MM.1S (cell line): Measurements from ENCODE around the gene TSHZ2.

Experiments
- DNase-seq: peaks from one replicate; pipeline ENCODE4 v3.0.0-alpha.2; 2015
- H2AFZ ChIP-seq: fragments of 300-600 bp; sonication (generic); 2 replicates; pipeline ENCODE4 v1.6.0; 2016; ENCODE audit warnings: antibody characterized with exemption, low read length
- H3F3A ChIP-seq: fragments of 300-600 bp; sonication (generic); 2 replicates; pipeline ENCODE4 v1.6.1; 2016; ENCODE audit warnings: mild to moderate bottlenecking, antibody characterized with exemption, low read length, moderate library complexity, mixed read lengths; ENCODE audit not compliant: insufficient read depth
- H3K27ac ChIP-seq: fragments of 300-600 bp; sonication (generic); 2 replicates; pipeline ENCODE4 v1.5.1; 2016; ENCODE audit warnings: mild to moderate bottlenecking, low read length
- H3K27me3 ChIP-seq: fragments of 300-600 bp; sonication (generic); replicated peaks from 2 replicates; pipeline ENCODE4 v1.6.0; 2016; ENCODE audit warnings: low read length; ENCODE audit not compliant: insufficient read depth
- H3K36me3 ChIP-seq: fragments of 300-600 bp; sonication (generic); replicated peaks from 2 replicates; pipeline ENCODE4 v1.6.1; 2016; ENCODE audit warnings: mild to moderate bottlenecking, low read length, mixed read lengths; ENCODE audit not compliant: insufficient read depth
- H3K4me1 ChIP-seq: fragments of 300-600 bp; sonication (generic); 2 replicates; pipeline ENCODE4 v1.6.1; 2016; ENCODE audit warnings: low read length, mixed read lengths
- H3K4me2 ChIP-seq: fragments of 300-600 bp; sonication (generic); 2 replicates; pipeline ENCODE4 v1.6.0; 2016; ENCODE audit warnings: low read depth, low read length
- H3K4me3 ChIP-seq: fragments of 300-600 bp; sonication (generic); 2 replicates; pipeline ENCODE4 v1.5.1; 2016; ENCODE audit warnings: low read length, mixed read lengths
- H3K79me2 ChIP-seq: fragments of 300-600 bp; sonication (generic); 2 replicates; pipeline ENCODE4 v1.6.1; 2016; ENCODE audit warnings: mixed run types, low read length, mixed read lengths
- H3K9ac ChIP-seq: fragments of 300-600 bp; sonication (generic); 2 replicates; pipeline ENCODE4 v1.6.1; 2016; ENCODE audit warnings: low read length, mixed read lengths
- H3K9me2 ChIP-seq: fragments of 300-600 bp; sonication (generic); replicated peaks from 2 replicates; pipeline ENCODE4 v1.6.1; 2016; ENCODE audit warnings: mild to moderate bottlenecking, low read length, mixed read lengths; ENCODE audit not compliant: insufficient read depth
- H3K9me3 ChIP-seq: fragments of 300-600 bp; sonication (generic); replicated peaks from 2 replicates; pipeline ENCODE4 v1.6.1; 2016; ENCODE audit warnings: mild to moderate bottlenecking, low read length, mixed read lengths; ENCODE audit not compliant: insufficient read depth
- H4K20me1 ChIP-seq: fragments of 300-600 bp; sonication (generic); 2 replicates; pipeline ENCODE4 v1.6.1; 2016; ENCODE audit warnings: mild to moderate bottlenecking, low read length, moderate library complexity, mixed read lengths; ENCODE audit not compliant: insufficient read depth
- CTCF ChIP-seq: fragments of 300-600 bp; sonication (generic); IDR thresholded peaks from 2 replicates; pipeline ENCODE4 v1.5.1; 2016; ENCODE audit warnings: antibody characterized with exemption, low read length, mixed read lengths
- EZH2 ChIP-seq: fragments of 300-600 bp; sonication (generic); optimal IDR thresholded peaks from 2 replicates; pipeline ENCODE3; 2017; ENCODE audit warnings: low read depth, mild to moderate bottlenecking, antibody characterized with exemption, low read length, mixed read lengths
- EZH2phosphoT487 ChIP-seq: fragments of 300-600 bp; sonication (generic); IDR thresholded peaks from 2 replicates; pipeline ENCODE4 v1.6.1; 2018; ENCODE audit warnings: antibody characterized with exemption, low read length

The TSHZ2 gene

GRCh38 chr20:53406580-53406979 lies 434.4 kb downstream of the TSHZ2 start:
- H3K79me2 ChIP-seq = no peaks in the 10 kb centered on the region
- H3K9ac ChIP-seq = no peak overlapping the region
- no peaks in the 10 kb centered on the region for H3K36me3 ChIP-seq
- H3K27me3 ChIP-seq = no peaks in the 10 kb centered on the region
- no peak for DNase-seq
- no peaks in the 10 kb centered on the region for H3K4me1 ChIP-seq
- no peak overlapping the region for H3K4me2 ChIP-seq
- no peaks in the 10 kb centered on the region for H3F3A ChIP-seq
- H3K9me3 ChIP-seq = no peaks in the 10 kb centered on the region
- H4K20me1 ChIP-seq = no peaks in the 10 kb centered on the region
- H3K27ac ChIP-seq = no peak overlapping the region
- no peak for TF ChIP-seq CTCF
- H3K9me2 ChIP-seq = no peaks in the 10 kb centered on the region
- no peak overlapping the region for H2AFZ ChIP-seq
- H3K4me3 ChIP-seq = no peak overlapping the region

GRCh38 chr20:53408691-53409446 lies 436.7 kb downstream of the TSHZ2 start:
- H4K20me1 ChIP-seq = no peaks in the 10 kb centered on the region
- H3K4me2 ChIP-seq = no peak overlapping the region
- H3K27me3 ChIP-seq = no peaks in the 10 kb centered on the region
- no peak overlapping the region for H3K4me3 ChIP-seq
- H3F3A ChIP-seq = no peaks in the 10 kb centered on the region
- H3K4me1 ChIP-seq = peaks cover 3% of the 10 kb centered on the region; the same call in 1 of the 2 replicates
- TF ChIP-seq EZH2phosphoT487 (no peak), EZH2 (no peak), CTCF (no peak)
- H3K9me2 ChIP-seq = no peaks in the 10 kb centered on the region
- H3K27ac ChIP-seq = no peak overlapping the region
- DNase-seq = no peak
- H3K9me3 ChIP-seq = no peaks in the 10 kb centered on the region
- no peak overlapping the region for H2AFZ ChIP-seq
- no peaks in the 10 kb centered on the region for H3K79me2 ChIP-seq
- no peak overlapping the region for H3K9ac ChIP-seq
- no peaks in the 10 kb centered on the region for H3K36me3 ChIP-seq

GRCh38 chr20:53409447-53409717 lies 437.2 kb downstream of the TSHZ2 start:
- no peak overlapping the region for H3K27ac ChIP-seq
- H3K79me2 ChIP-seq = no peaks in the 10 kb centered on the region
- no peaks in the 10 kb centered on the region for H3K9me2 ChIP-seq
- H2AFZ ChIP-seq = no peak overlapping the region
- H3K27me3 ChIP-seq = no peaks in the 10 kb centered on the region
- no peaks in the 10 kb centered on the region for H3F3A ChIP-seq
- H3K9ac ChIP-seq = no peak overlapping the region
- no peaks in the 10 kb centered on the region for H4K20me1 ChIP-seq
- no peak overlapping the region for H3K4me3 ChIP-seq
- H3K9me3 ChIP-seq = no peaks in the 10 kb centered on the region
- no peak for DNase-seq
- peaks cover 3% of the 10 kb centered on the region; the same call in 1 of the 2 replicates for H3K4me1 ChIP-seq
- H3K4me2 ChIP-seq = no peak overlapping the region
- no peaks in the 10 kb centered on the region for H3K36me3 ChIP-seq
- TF ChIP-seq EZH2phosphoT487 (no peak), EZH2 (no peak), CTCF (no peak)
